T-cell (primary cell): Measurements from ENCODE around the gene ABTB2. TPM values are rescaled to one million over a fixed set of nuclear protein-coding genes. Genes with fewer than 3 reads are reported as not detected.

Source experiments
- ATAC-seq, 4 experiments: fragments of 200-7000 bp in 3 of 4; fragments of 150-1000 bp in 1 of 4; cut with Tn5 transposase; replicated peaks in 1 of 4; 1 replicate in 3 of 4; 2 replicates in 1 of 4; pipeline ENCODE4 v1.10.0; 2021; ENCODE audit warnings: moderate library complexity in 3 of 4, mild to moderate bottlenecking in 2 of 4, moderate number of reproducible peaks in 1 of 4
- CTCF ChIA-PET, 2 donors: fragments of 300-600 bp; sonication (Branson Sonifier 250); formaldehyde crosslinking; loops; one replicate each; lab custom pipeline; 2022; ENCODE audit warnings: antibody characterized with exemption in 2 of 2; lab: Charles Lee
- POLR2A ChIA-PET, 2 donors: fragments of 300-600 bp; sonication (Branson Sonifier 250); formaldehyde crosslinking; loops; one replicate each; lab custom pipeline; 2022; ENCODE audit warnings: antibody characterized with exemption in 2 of 2; lab: Charles Lee
- DNase-seq, 35 experiments: peaks; one replicate each; pipeline versions ENCODE4 v3.0.0 to v3.0.0-alpha.2; 2013 to 2023
- H3K27ac ChIP-seq: one replicate; pipeline ENCODE4 v1.5.1; 2013; ENCODE audit warnings: low read length
- H3K27me3 ChIP-seq, 2 experiments: replicated peaks in 1 of 2; 1 replicate in 1 of 2; 2 replicates in 1 of 2; pipeline versions ENCODE4 v1.6.1 to v1.7.0; 2013; ENCODE audit warnings: low read length in 1 of 2, mixed read lengths in 1 of 2; ENCODE audit not compliant: control insufficient read depth in 2 of 2, insufficient read depth in 2 of 2; ENCODE audit errors: extremely low read depth in 1 of 2
- H3K36me3 ChIP-seq, 2 donors: 1 replicate in 1 of 2; 2 replicates in 1 of 2; pipeline versions ENCODE4 v1.6.1 to v1.7.0; 2013; ENCODE audit warnings: low read length in 1 of 2; ENCODE audit not compliant: control insufficient read depth in 2 of 2, insufficient read depth in 1 of 2; ENCODE audit errors: extremely low read depth in 1 of 2
- H3K4me1 ChIP-seq, 2 experiments: 1 replicate in 1 of 2; 2 replicates in 1 of 2; pipeline versions ENCODE4 v1.6.1 to v1.7.0; 2013; ENCODE audit warnings: low read length in 2 of 2, mixed read lengths in 1 of 2; ENCODE audit not compliant: insufficient read depth in 2 of 2, control insufficient read depth in 1 of 2; ENCODE audit errors: extremely low read depth in 1 of 2
- H3K4me3 ChIP-seq, 2 donors: 1 replicate in 1 of 2; 2 replicates in 1 of 2; pipeline versions ENCODE4 v1.5.1 to v1.7.0; 2013; ENCODE audit warnings: mild to moderate bottlenecking in 2 of 2, low read length in 1 of 2, moderate library complexity in 1 of 2; ENCODE audit not compliant: control insufficient read depth in 1 of 2; ENCODE audit errors: extremely low read depth in 1 of 2
- H3K9me3 ChIP-seq: 2 replicates; pipeline ENCODE4 v1.7.0; 2013
- H3K27ac Mint-ChIP-seq, 2 donors: one replicate each; pipeline ENCODE4 v1.8.0; 2020 to 2021; ENCODE audit warnings: mild to moderate bottlenecking in 2 of 2, mixed read lengths in 2 of 2
- H3K27me3 Mint-ChIP-seq, 2 donors: one replicate each; pipeline ENCODE4 v1.8.0; 2021 to 2022; ENCODE audit warnings: mixed read lengths in 2 of 2
- H3K36me3 Mint-ChIP-seq: one replicate; pipeline ENCODE4 v1.8.0; 2021; ENCODE audit warnings: mixed read lengths
- H3K4me1 Mint-ChIP-seq, 3 donors: one replicate each; pipeline ENCODE4 v1.8.0; 2020 to 2022; ENCODE audit warnings: mixed read lengths in 3 of 3, mild to moderate bottlenecking in 1 of 3
- H3K4me3 Mint-ChIP-seq, 3 donors: one replicate each; pipeline ENCODE4 v1.8.0; 2020 to 2022; ENCODE audit warnings: mild to moderate bottlenecking in 3 of 3, mixed read lengths in 3 of 3, moderate library complexity in 3 of 3
- H3K9me3 Mint-ChIP-seq, 3 donors: one replicate each; pipeline ENCODE4 v1.8.0; 2020 to 2022; ENCODE audit warnings: mixed read lengths in 3 of 3
- WGBS: methylation state at CpG from one replicate; pipeline ENCODE4 v1.1.5; 2013; ENCODE audit warnings: missing lambda C conversion rate; ENCODE audit not compliant: insufficient coverage; 5-methylcytosine and 5-hydroxymethylcytosine counted together
- total RNA-seq, 35 experiments: library from RNA in 6 of 35; stranded (reverse) in 6 of 35; fragments of 120-200 nt in 1 of 35; gene quantifications; one replicate each; pipeline versions ENCODE4 v1.2.1 to v1.2.4 and lab custom pipeline; 2013 to 2026

Gene ABTB2
- total RNA-seq, 5 donors from 2014 or later (not counting 1 experiment from before 2014, with no cell fraction given), result 0.50 to 0.93 (median 0.82) TPM

DNA sequence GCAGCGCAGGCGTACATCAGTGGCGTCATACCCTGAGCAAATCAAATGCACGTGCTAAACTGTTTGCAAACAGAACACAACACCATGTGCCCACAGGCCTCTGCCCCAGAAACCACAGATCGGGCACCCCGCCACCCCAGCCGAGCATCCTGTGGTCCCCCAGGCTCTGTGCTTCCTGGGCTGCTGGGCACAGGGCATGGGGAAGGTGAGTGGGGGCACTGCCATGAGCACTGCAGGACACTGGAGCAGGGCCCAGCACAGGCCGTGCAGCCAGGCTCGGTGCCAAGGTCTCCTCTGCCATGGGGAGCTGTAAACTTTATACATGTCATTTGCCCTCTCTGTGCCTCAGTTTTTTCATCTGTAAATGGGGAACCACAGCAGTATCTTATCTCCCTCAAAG lies 189.8 kb downstream of the ABTB2 start:
- Histone ChIP-seq H3K4me1 (no peaks in the 10 kb centered on the region), H3K4me3 (no peak overlapping the region), H3K36me3 (no peaks in the 10 kb centered on the region), H3K27me3 (peaks cover 0 to 31% of the 10 kb centered on the region in 2 experiments), H3K27ac (no peak overlapping the region), H3K9me3 (no peaks in the 10 kb centered on the region)
- no peaks in the 10 kb centered on the region for H3K4me1 Mint-ChIP-seq
- ChIA-PET CTCF (interaction anchor here in 1 of 2 donors (0.9 kb wide), 1 partner anchor 208 kb away, joined by 3 read pairs; no protein-coding TSS in a partner anchor), POLR2A (interaction anchor here in 1 of 2 donors (0.6 kb wide), 2 partner anchors 396 to 1129 kb away, joined by 3 read pairs; no protein-coding TSS in a partner anchor)
- DNase-seq (no peak), ATAC-seq (no peak)
- WGBS, result 82% methylated on average over 9 of the region's 9 CpGs
- peaks cover 0 to 4% of the 10 kb centered on the region in 2 donors for H3K27me3 Mint-ChIP-seq
- no peaks in the 10 kb centered on the region for H3K36me3 Mint-ChIP-seq
- H3K4me3 Mint-ChIP-seq, result no peak overlapping the region
- no peak overlapping the region for H3K27ac Mint-ChIP-seq
- H3K9me3 Mint-ChIP-seq, result no peaks in the 10 kb centered on the region

- Histone ChIP-seq H3K27ac (no peak overlapping the region), H3K9me3 (no peaks in the 10 kb centered on the region), H3K27me3 (peaks cover 0 to 25% of the 10 kb centered on the region in 2 experiments), H3K4me1 (no peaks in the 10 kb centered on the region), H3K36me3 (no peaks in the 10 kb centered on the region), H3K4me3 (no peak overlapping the region)
- ATAC-seq (no peak), DNase-seq (no peak)
- Mint-ChIP-seq H3K9me3 (no peaks in the 10 kb centered on the region), H3K36me3 (no peaks in the 10 kb centered on the region), H3K4me3 (no peak overlapping the region), H3K4me1 (no peaks in the 10 kb centered on the region), H3K27ac (no peak overlapping the region), H3K27me3 (peaks cover 0 to 4% of the 10 kb centered on the region in 2 donors)
- WGBS, result 95% methylated on average over 13 of the region's 16 CpGs
- ChIA-PET CTCF (no interaction called here), POLR2A (interaction anchor here in 1 of 2 donors (0.6 kb wide), 1 partner anchor 1128 kb away, joined by 3 read pairs; no protein-coding TSS in a partner anchor)
These were observed 190.7 kb downstream of the ABTB2 start for GRCh38 chr11:34166806-34167740.

GRCh38 chr11:34165786-34166555 lies 191.8 kb downstream of the ABTB2 start:
- peaks cover 0 to 6% (median 4%) of the 10 kb centered on the region in 3 donors for H3K4me1 Mint-ChIP-seq
- H3K4me3 Mint-ChIP-seq, result no peak overlapping the region
- Histone ChIP-seq H3K27me3 (peaks cover 0 to 20% of the 10 kb centered on the region in 2 experiments), H3K36me3 (no peaks in the 10 kb centered on the region), H3K27ac (no peak overlapping the region), H3K9me3 (no peaks in the 10 kb centered on the region), H3K4me3 (no peak overlapping the region), H3K4me1 (no peaks in the 10 kb centered on the region)
- no peaks in the 10 kb centered on the region for H3K36me3 Mint-ChIP-seq
- ChIA-PET CTCF (no interaction called here), POLR2A (no interaction called here)
- H3K27me3 Mint-ChIP-seq, result peaks cover 0 to 4% of the 10 kb centered on the region in 2 donors
- DNase-seq, result no peak
- no peak for ATAC-seq
- 88% methylated on average over 11 of the region's 12 CpGs for WGBS
- no peaks in the 10 kb centered on the region for H3K9me3 Mint-ChIP-seq
- H3K27ac Mint-ChIP-seq, result no peak overlapping the region

- CTCF ChIA-PET, result interaction anchor here in 1 of 2 donors (0.6 kb wide), 1 partner anchor 1401 kb away, joined by 3 read pairs; no protein-coding TSS in a partner anchor
These were observed 192.7 kb downstream of the ABTB2 start for GRCh38 chr11:34165121-34165520.

GRCh38 chr11:34162856-34163255 lies 195.0 kb downstream of the ABTB2 start:
- Histone ChIP-seq H3K27me3 (peaks cover 0 to 17% of the 10 kb centered on the region in 2 experiments), H3K9me3 (no peaks in the 10 kb centered on the region), H3K4me1 (peaks cover 0 to 7% of the 10 kb centered on the region in 2 experiments), H3K27ac (no peak overlapping the region), H3K36me3 (no peaks in the 10 kb centered on the region), H3K4me3 (no peak overlapping the region)
- Mint-ChIP-seq H3K36me3 (no peaks in the 10 kb centered on the region), H3K4me3 (no peak overlapping the region), H3K4me1 (peaks cover 0 to 19% (median 11%) of the 10 kb centered on the region in 3 donors), H3K9me3 (no peaks in the 10 kb centered on the region), H3K27ac (no peak overlapping the region), H3K27me3 (peaks cover 0 to 2% of the 10 kb centered on the region in 2 donors)
- 100% methylated on average over 2 of the region's 7 CpGs for WGBS
- ATAC-seq (no peak), DNase-seq (no peak)
- CTCF ChIA-PET, result no interaction called here
- POLR2A ChIA-PET, result no interaction called here

More at GRCh38 chr11:34165121-34165520, 192.7 kb downstream of the ABTB2 start:
- H3K4me1 ChIP-seq, result no peaks in the 10 kb centered on the region
- WGBS, result 85% methylated on average over 13 of the region's 13 CpGs
- no peak overlapping the region for H3K4me3 ChIP-seq
- DNase-seq (no peak), ATAC-seq (no peak)
- H3K27me3 ChIP-seq, result peaks cover 0 to 17% of the 10 kb centered on the region in 2 experiments
- Mint-ChIP-seq H3K36me3 (no peaks in the 10 kb centered on the region), H3K4me3 (no peak overlapping the region), H3K4me1 (peaks cover 0 to 7% (median 4%) of the 10 kb centered on the region in 3 donors), H3K9me3 (no peaks in the 10 kb centered on the region), H3K27ac (no peak overlapping the region), H3K27me3 (peaks cover 0 to 4% of the 10 kb centered on the region in 2 donors)
- POLR2A ChIA-PET, result no interaction called here
- no peaks in the 10 kb centered on the region for H3K36me3 ChIP-seq
- no peaks in the 10 kb centered on the region for H3K9me3 ChIP-seq
- H3K27ac ChIP-seq, result no peak overlapping the region

GRCh38 chr11:34162493-34162820 lies 195.4 kb downstream of the ABTB2 start:
- Mint-ChIP-seq H3K4me1 (peaks cover 0 to 20% (median 11%) of the 10 kb centered on the region in 3 donors), H3K36me3 (no peaks in the 10 kb centered on the region), H3K9me3 (no peaks in the 10 kb centered on the region), H3K27ac (no peak overlapping the region), H3K27me3 (peaks cover 0 to 2% of the 10 kb centered on the region in 2 donors), H3K4me3 (no peak overlapping the region)
- Histone ChIP-seq H3K27ac (no peak overlapping the region), H3K36me3 (no peaks in the 10 kb centered on the region), H3K4me1 (peaks cover 0 to 7% of the 10 kb centered on the region in 2 experiments), H3K9me3 (no peaks in the 10 kb centered on the region), H3K4me3 (no peak overlapping the region), H3K27me3 (peaks cover 0 to 17% of the 10 kb centered on the region in 2 experiments)
- 92% methylated on average over 13 of the region's 17 CpGs for WGBS
- no peak for DNase-seq
- POLR2A ChIA-PET, result no interaction called here
- CTCF ChIA-PET, result no interaction called here
- ATAC-seq, result no peak
